ENCODE measurements around the gene MYRIP. TPM values are rescaled to one million over a fixed set of nuclear protein-coding genes. Genes with fewer than 3 reads are reported as not detected.

MYRIP gene
- total RNA-seq, 2 donors from 2014 or later, result 6.3 to 8.7 TPM

DNA sequence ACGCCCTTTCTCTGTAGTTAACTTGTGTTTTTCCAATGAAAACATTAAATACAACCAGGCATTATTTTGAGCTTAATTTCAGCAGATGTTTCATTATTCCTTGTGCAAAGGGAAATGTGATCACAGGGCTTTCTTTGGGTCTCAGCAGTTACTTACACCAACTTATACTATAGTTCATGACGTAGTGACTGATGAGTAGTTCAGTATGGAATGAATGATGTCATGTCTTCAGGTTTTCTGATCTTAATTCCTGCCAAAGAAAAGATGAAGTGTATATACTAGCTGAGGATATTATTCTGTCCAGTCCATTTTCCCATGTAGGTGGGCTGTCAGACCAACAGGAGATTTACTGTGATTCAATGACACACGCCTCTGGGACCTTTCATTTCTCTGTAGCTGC, 61.3 kb downstream of the MYRIP start:
- no peak for TF ChIP-seq CTCF (IDR thresholded peaks at IDR 0.05)
- Histone ChIP-seq H3K9ac (ENCODE audit: low read depth in 2 of 2, low read length in 2 of 2) (no peak overlapping the region), H3K9me3 (no peaks in the 10 kb centered on the region), H3K36me3 (no peaks in the 10 kb centered on the region), H3K4me3 (no peak overlapping the region), H3K27me3 (no peaks in the 10 kb centered on the region), H3K27ac (no peak overlapping the region), H3K4me1 (no peaks in the 10 kb centered on the region)
- intact Hi-C loops (cut with DNase I), result no loop called here
- DNase-seq, result no peak

GRCh38 chr3:39879581-39879980, 70.2 kb downstream of the MYRIP start:
- Histone ChIP-seq H3K4me3 (no peak overlapping the region), H3K9ac (ENCODE audit: low read depth in 2 of 2, low read length in 2 of 2) (no peak overlapping the region), H3K4me1 (no peaks in the 10 kb centered on the region), H3K27ac (no peak overlapping the region), H3K27me3 (no peaks in the 10 kb centered on the region), H3K36me3 (no peaks in the 10 kb centered on the region), H3K9me3 (no peaks in the 10 kb centered on the region)
- DNase-seq, result no peak
- intact Hi-C loops (cut with DNase I), result no loop called here
- TF ChIP-seq CTCF (IDR thresholded peaks at IDR 0.05), result no peak

DNA sequence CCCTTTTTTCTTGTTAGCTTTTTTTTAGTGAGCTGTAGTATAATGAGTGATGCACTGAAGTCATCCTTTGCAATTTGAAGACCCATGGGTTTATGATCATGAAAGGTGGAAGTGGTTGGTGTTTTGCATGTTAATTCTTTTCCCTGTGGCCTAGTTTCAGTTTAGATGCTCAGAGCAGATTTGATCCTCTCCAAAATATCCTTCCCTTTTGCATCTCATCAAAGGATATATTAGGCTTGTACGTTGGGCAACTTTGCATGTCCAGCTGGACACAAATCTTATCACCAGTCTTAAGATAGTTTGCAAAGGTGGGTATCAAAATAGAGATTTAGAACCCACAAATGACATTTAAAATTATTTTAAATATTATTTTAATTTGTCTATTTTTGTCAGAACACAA, 72.7 kb downstream of the MYRIP start:
- Histone ChIP-seq H3K9ac (ENCODE audit: low read depth in 2 of 2, low read length in 2 of 2) (no peak overlapping the region), H3K4me1 (no peaks in the 10 kb centered on the region), H3K27ac (no peak overlapping the region), H3K36me3 (no peaks in the 10 kb centered on the region), H3K27me3 (no peaks in the 10 kb centered on the region), H3K9me3 (no peaks in the 10 kb centered on the region), H3K4me3 (no peak overlapping the region)
- intact Hi-C loops (cut with DNase I), result no loop called here
- DNase-seq, result no peak
- TF ChIP-seq CTCF (IDR thresholded peaks at IDR 0.05), result no peak

DNA sequence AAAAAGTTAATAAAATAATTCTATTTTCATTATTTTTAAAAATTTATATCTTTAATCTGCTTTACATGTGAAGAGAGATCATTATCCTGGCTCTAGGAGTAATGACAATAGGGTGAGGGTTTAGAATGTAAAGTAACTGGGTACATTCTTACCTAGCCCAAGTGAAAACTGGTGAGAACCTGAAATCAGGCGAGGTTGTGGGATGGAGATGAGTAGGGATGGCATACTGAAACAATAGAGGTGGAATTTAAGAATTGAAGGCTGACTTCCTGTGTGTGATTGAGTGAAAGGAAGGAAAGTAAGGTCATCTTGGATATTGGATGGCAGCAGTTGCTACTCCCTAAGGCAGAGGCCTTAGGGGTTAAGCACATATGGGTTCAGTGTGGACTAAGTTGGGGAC, 82.7 kb downstream of the MYRIP start:
- intact Hi-C loops (cut with DNase I), result no loop called here
- H3K4me3 ChIP-seq, result no peak overlapping the region
- H3K9ac ChIP-seq (ENCODE audit: low read depth in 2 of 2, low read length in 2 of 2), result no peak overlapping the region
- no peaks in the 10 kb centered on the region for H3K4me1 ChIP-seq
- no peak for DNase-seq
- H3K27me3 ChIP-seq, result no peaks in the 10 kb centered on the region
- H3K36me3 ChIP-seq, result no peaks in the 10 kb centered on the region
- no peak overlapping the region for H3K27ac ChIP-seq
- no peaks in the 10 kb centered on the region for H3K9me3 ChIP-seq
- no peak for TF ChIP-seq CTCF (IDR thresholded peaks at IDR 0.05)

DNA sequence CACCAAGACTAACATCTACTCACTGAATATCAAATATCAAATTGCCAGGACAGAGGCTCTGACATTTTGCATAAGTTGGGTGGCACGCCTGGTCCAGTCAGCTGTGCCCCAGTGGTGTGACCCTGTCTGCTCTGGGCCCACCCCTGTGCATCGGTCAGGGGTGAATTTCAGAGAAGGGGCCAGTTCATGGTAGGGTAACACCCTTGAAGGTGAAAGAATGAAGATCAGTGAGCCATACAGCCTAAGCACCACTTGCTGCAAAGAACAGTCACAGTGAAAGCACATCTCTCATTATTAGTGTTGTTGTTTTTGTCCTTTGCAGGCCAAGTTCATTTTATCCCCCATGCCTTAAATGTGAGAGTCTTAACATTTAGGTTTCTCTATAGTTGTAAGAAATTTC, 86.8 kb downstream of the MYRIP start:
- Histone ChIP-seq H3K9me3 (no peaks in the 10 kb centered on the region), H3K27ac (no peak overlapping the region), H3K36me3 (no peaks in the 10 kb centered on the region), H3K27me3 (no peaks in the 10 kb centered on the region), H3K9ac (ENCODE audit: low read depth in 2 of 2, low read length in 2 of 2) (no peak overlapping the region), H3K4me1 (no peaks in the 10 kb centered on the region), H3K4me3 (no peak overlapping the region)
- no peak for DNase-seq
- TF ChIP-seq CTCF (IDR thresholded peaks at IDR 0.05), result no peak
- intact Hi-C loops (cut with DNase I), result no loop called here
